ENCODE results near the gene MT3.

MT3 gene

DNA sequence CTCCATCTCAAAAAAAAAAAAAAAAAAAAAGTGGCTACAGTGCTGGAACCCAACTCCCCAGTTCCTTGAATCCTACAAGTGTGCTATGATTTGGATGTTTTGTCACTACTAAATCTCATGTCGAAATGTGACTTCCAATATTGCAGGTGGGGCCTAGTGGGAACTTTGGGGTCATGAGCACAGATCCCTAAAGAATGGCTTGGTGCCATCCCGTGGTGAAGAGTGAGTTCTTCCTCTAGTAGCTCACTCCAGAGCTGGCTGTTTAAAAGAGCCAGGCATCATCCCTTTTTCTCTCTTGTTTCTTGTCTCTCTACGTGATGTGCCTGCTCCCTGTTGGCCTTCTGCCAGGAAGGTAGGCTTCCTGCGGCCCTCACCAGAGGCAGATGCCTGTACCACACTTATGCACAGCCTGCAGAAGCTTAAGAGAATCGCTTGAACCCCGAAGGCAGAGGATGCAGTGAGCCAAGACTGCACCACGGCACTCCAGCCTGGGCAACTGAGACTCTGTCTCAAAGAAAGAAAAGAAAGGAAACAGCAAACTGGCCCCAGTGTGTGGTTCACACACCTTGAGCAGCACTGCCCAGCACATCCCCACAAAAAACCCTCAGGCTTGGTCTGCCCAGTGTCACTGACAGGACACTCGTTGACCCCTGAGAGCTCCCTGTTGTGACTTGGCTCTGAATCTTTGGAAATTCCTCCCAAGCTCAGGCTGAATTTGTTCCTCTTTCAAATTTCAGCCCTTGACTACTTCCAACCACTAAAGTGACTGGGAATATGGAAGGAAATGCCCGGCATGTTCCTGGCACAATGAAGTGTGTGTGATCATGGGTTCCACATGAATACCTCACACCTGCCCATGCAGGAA is 39.4 kb downstream of the MT3 start:
- in situ Hi-C loops (cut with MboI; ENCODE audit: low sequenced_read_pairs), result no loop called here

DNA sequence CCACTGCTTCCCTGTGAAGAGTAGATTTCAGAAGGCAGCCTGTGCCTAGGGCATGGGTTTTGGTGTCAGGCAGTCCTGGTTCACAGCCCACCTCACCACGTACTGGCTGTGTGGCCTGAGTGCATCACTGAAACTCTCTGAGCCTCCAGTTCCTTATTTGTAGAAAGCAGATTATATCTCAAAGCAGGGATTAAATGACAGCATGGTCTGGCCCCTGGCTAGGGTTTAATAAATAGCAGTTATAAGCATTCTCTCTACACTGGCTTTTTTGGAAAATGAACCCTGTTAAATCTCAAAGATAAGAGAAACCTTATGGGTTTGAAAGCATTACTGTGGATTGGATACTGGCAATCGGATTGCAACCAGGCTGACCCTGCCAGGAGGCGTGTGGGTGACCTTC is 40.2 kb downstream of the MT3 start:
- in situ Hi-C loops (cut with MboI; ENCODE audit: low sequenced_read_pairs), result no loop called here

DNA sequence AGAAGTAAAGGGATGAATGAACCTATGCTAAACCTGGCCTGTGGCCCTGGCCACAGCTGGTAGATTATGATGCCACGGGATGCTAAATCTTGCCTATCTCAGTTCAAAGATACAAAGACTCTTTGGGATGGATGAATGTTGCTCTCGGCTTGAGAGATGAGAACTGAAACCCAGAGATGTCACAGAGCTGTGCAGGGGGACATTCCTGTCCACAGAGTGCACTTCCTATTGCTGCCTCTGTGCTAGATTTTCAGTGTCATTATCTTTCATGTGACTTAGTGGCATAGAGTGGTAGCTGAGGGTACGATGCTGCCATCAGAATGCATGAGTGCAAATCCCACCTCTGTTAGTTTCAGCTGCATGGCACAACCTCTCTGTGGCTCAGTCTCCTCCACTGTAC is 40.8 kb downstream of the MT3 start:
- in situ Hi-C loops (cut with MboI; ENCODE audit: low sequenced_read_pairs), result no loop called here

DNA sequence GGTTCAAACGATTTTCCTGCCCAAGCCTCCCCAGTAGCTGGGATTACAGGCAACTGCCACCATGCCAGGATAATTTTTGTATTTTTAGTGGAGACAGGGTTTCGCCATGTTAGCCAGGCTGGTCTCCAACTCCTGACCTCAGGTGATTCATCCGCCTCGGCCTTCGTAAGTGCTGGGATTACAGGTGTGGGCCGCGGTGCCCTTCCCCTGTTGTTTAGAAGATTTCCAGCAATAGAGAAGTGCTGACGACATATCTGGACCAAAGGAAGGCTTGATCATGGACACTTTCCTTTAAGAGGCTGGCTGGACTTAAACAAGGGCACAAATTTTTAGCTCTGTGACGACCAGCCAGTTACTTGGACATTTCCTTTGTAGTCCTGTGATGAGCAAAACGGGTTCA is 41.9 kb downstream of the MT3 start:
- in situ Hi-C loops (cut with MboI; ENCODE audit: low sequenced_read_pairs), result no loop called here

DNA sequence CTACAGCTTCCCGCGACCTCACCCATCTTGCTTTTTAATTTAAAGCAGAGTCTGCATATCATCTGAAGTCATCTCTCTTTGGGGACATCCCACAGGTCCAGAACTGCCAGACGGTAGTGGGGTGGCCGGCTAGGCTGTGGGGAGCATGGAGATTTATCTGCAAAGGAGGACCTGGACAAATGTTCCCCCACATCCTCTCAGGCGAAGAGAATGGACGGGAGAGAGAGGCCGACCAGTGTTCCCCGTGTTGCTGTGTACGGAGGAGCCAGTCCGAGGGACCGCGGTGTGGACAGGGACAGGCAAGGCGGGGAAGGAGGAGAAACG is 42.5 kb downstream of the MT3 start:
- in situ Hi-C loops (cut with MboI; ENCODE audit: low sequenced_read_pairs), result no loop called here

DNA sequence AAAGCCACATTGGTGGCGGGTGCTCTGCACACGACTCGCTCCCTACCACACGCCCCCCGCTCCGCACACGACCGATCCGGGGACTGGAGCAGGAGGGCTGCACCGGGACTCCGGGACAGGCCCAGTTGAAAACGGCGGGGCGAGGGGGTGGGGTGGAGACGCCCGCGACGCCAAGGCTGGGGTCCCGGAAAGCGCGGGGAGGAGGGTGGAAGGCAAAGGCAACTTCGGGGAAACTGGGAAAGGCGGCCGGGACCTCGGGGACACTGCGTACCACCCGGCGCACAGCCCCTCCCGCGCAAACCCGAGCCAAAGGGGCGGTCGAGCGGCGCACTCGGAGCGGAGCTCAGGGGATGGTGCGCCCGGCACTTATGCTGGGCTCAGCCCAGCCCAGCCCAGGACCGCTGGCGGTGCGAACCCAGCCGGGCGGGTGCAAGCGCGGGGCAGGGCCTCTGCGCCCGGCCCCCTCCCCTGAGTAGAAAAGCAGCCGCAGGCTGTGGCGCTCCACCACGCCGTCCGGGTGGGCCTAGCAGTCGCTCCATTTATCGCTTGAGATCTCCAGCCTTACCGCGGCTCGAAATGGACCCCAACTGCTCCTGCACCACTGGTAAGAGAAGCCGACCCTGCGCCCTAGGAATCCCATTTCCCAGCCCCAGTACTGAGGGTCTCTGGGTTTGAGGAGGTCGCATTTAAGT is 43.0 kb downstream of the MT3 start, which contains the start of gene MT1M:
MT1M (plus strand) TSS at position 504 of the 692 bp plus-strand sequence; CDS start at position 577, 73 bp downstream.
- in situ Hi-C loops (cut with MboI; ENCODE audit: low sequenced_read_pairs), result no loop called here

DNA sequence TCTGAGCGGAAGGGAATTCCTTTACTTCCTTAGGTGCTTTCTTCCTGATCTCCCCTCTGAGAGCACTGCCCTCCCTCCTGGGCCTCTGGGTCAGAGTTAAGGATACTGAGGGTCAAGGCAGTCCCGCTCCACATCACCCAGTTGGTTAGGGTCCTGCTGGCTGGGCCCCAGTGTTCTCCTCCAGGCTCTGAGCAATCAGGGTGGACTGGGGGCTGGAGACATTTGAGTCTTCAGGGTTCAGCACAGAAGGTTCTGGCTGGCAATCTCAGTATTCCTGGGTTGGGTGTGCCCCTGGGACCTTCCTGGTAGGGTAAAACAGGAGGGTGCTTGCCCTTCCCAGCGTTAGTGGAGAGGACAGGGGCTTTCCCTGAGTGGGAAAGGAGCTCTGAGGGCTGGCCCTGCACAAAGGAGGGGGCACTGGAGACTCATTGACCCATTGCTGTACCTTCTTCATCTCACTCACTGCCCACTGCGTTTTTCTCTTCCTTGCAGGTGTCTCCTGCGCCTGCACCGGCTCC is 43.6 kb downstream of the MT3 start:
- in situ Hi-C loops (cut with MboI; ENCODE audit: low sequenced_read_pairs), result no loop called here

DNA sequence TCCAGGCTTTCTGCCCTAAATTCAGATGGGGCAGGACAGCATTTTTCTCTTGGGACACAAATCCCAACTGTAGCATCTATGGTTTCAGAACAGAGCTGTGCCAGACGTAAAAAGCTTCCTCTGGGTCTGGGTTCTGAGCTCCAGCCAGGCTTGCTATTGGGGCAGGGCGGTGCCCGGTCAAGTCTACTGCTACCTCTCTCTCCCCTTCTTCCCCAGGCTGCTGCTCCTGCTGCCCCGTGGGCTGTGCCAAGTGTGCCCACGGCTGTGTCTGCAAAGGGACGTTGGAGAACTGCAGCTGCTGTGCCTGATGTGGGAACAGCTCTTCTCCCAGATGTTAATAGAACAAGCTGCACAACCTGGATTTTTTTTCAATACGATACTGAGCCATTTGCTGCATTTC is 44.2 kb downstream of the MT3 start:
- in situ Hi-C loops (cut with MboI; ENCODE audit: low sequenced_read_pairs), result no loop called here

DNA sequence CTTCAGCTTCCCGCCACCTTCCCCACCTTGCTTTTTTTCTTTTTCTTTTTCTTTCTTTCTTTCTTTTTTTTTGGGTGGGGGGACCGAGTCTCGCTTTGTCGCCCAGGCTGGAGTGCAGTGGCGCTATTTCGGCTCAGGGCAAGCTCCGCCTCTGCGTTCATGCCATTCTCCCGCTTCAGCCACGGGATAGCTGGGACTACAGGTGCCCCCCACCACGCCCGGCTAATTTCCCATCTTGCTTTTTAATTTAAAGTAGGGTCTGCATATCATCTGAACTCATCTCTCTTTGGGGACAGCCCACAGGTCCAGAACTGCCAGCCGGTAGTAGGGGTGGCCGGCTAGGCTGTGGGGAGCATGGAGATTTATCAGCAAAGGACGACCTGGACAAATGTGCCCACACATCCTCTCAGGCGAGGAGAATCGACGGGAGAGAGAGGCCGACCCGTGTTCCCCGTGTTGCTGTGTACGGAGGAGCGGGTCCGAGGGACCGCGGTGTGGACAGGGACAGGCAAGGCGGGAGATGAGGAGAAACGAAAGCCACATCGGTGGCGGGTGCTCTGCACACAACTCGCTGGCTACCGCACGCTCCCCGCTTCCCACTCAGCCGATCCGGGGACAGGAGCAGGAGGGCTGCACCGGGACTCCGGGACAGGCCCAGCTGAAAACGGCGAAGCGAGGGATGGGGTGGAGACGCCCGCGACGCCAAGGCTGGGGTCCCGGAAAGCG is 45.5 kb downstream of the MT3 start:
- in situ Hi-C loops (cut with MboI; ENCODE audit: low sequenced_read_pairs), result no loop called here

DNA sequence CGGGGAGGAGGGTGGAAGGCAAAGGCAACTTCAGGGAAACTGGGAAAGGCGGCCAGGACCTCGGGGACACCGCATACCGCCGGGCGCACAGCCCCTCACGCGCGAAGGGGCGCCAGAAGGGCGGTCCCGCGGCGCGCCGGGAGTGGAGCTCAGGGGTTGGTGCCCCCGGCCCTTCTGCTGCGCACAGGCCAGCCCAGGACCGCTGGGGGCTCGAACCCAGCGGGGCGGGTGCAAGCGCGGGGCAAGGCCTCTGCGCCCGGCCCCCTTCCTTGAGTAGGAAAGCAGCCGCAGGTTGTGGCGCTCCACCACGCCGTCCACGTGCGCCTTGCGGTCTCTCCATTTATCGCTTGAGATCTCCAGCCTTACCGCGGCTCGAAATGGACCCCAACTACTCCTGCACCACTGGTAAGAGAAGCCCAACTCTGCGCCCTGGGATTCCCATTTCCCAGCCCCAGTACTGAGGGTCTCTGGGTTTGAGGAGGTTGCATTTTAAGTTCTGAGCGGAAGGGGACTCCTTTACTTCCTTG is 46.2 kb downstream of the MT3 start:
- in situ Hi-C loops (cut with MboI; ENCODE audit: low sequenced_read_pairs), result no loop called here

DNA sequence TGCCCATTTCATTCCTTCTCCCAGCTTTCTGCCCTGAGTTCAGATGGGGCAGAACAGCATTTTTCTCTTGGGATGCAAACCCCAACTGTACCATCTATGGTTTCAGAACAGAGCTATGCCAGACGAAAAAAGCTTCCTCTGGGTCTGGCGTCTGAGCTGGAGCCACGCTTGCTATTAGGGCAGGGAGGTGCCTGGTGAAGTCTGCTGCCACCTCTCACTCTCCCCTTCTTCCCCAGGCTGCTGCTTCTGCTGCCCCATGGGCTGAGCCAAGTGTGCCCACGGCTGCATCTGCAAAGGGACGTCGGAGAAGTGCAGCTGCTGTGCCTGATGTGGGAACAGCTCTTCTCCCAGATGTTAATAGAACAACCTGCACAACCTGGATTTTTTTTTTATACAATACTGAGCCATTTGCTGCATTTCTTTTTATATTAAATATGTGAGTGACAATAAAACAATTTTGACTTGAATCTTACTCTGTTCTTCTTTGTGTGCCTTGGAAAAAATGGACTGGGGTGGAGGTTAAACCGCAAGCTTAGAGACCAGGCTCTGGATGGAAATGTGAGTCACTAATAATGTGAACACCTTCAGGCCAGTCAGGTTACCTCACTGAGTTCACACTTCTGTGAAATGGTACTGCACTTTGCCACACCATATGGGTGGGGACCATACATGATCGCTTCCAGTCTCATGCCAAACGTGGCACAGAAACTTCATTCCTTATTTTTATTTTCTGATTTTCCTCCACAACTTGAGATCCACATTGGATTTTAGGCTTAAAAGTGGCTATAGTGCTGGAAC is 47.5 kb downstream of the MT3 start:
- in situ Hi-C loops (cut with MboI; ENCODE audit: low sequenced_read_pairs), result no loop called here

DNA sequence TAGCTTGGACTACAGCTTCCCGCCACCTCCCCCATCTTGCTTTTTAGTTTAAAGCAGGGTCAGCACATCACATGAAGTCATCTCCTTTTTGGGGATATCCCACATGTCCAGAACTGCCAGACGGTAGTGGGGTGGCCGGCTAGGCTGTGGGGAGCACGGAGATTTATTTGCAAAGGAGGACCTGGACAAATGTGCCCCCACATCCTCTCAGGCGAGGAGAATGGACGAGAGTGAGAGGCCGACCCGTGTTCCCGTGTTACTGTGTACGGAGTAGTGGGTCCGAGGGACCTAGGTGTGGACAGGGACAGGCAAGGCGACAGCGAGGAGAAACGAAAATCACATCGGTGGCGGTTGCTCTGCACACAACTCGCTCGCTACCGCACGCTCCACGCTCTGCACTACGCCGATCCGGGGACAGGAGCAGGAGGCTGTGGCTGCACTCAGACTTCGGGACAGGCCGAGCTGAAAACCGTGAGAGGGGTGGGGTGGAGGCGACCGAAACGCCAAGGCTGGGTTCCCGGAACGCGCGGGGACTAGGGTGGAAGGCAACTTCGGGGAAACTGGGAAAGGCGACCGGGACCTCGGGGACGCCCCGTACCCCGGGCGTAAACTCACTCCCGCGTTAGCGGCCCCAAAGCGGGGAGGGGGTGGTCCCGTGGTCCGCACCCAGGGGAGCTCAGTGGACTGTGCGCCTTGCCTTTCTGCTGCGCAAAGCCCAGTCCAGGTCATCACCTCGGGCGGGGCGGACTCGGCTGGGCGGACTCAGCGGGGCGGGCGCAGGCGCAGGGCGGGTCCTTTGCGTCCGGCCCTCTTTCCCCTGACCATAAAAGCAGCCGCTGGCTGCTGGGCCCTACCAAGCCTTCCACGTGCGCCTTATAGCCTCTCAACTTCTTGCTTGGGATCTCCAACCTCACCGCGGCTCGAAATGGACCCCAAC is 48.8 kb downstream of the MT3 start, which contains the start of gene MT1A:
MT1A (plus strand) TSS at position 853 of the 937 bp plus-strand sequence; CDS start at position 926, 73 bp downstream.
- in situ Hi-C loops (cut with MboI; ENCODE audit: low sequenced_read_pairs), result no loop called here

DNA sequence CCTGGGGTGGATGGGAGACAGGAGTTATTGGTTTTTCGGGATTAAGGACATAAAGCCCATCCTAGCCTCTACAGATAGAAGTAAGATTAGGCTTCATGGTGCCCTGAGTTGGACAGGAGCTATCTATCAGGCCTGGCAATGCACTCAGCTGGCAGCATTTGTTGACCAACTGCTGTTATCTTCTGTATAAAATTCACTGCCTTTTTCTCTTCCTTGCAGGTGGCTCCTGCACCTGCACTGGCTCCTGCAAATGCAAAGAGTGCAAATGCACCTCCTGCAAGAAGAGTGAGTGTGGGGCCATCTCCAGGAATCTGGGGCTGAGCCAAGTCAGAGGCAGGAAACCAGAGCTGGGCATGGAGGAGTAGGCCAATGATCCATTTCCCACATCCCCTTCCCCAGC is 49.7 kb downstream of the MT3 start:
- in situ Hi-C loops (cut with MboI; ENCODE audit: low sequenced_read_pairs), result no loop called here

DNA sequence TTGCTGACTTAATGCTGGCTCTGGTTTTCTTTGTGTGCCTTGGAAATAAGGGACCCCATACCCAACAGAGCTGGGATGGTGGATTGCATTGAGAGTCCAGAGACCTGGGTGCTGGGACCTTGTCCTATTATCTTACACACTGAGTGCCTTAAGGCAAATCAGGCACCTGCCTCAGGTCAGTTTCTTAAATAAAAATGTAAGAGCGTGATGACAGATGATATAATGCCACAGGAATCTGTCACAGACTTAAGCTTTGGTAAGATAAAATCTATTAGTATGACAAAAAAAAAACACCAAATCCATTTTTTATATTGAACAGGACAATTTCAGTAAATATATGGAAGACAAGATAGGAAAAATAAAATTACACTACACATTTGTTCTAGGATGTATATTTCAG is 50.7 kb downstream of the MT3 start:
- in situ Hi-C loops (cut with MboI; ENCODE audit: low sequenced_read_pairs), result no loop called here

All from hTERT RPE-1 (cell line).